Liver (tissue), 9 donors: ENCODE results near the gene PARVG. TPM values are rescaled to one million over a fixed set of nuclear protein-coding genes. Genes with fewer than 3 reads are reported as not detected.

Experiments used
- DNase-seq: peaks from one replicate; pipeline ENCODE4 v3.0.0-alpha.2; 2017; ENCODE audit warnings: low spot score
- H3K27ac ChIP-seq, 2 donors: one replicate each; pipeline ENCODE4 v1.7.0; 2013; ENCODE audit warnings: inconsistent platforms in 2 of 2, low read length in 2 of 2, control low read depth in 1 of 2, low read depth in 1 of 2, mild to moderate bottlenecking in 1 of 2
- H3K27me3 ChIP-seq, 4 donors: one replicate each; pipeline versions ENCODE4 v1.6.1 to v1.7.0; 2013; ENCODE audit warnings: low read length in 3 of 4, inconsistent platforms in 1 of 4, mild to moderate bottlenecking in 1 of 4, moderate library complexity in 1 of 4; ENCODE audit not compliant: control insufficient read depth in 4 of 4, insufficient read depth in 4 of 4
- H3K36me3 ChIP-seq, 4 donors: one replicate each; pipeline versions ENCODE4 v1.6.1 to v1.7.0; 2013; ENCODE audit warnings: low read length in 3 of 4, mild to moderate bottlenecking in 3 of 4, low read depth in 1 of 4, moderate library complexity in 1 of 4; ENCODE audit not compliant: control insufficient read depth in 4 of 4, insufficient read depth in 3 of 4
- H3K4me1 ChIP-seq, 4 donors: one replicate each; pipeline versions ENCODE4 v1.6.1 to v1.7.0; 2013; ENCODE audit warnings: low read length in 3 of 4, mild to moderate bottlenecking in 3 of 4, moderate library complexity in 1 of 4; ENCODE audit not compliant: control insufficient read depth in 4 of 4, insufficient read depth in 4 of 4
- H3K4me3 ChIP-seq, 3 donors: one replicate each; pipeline versions ENCODE4 v1.6.1 to v1.7.0; 2013; ENCODE audit warnings: low read length in 3 of 3, control low read depth in 1 of 3, low read depth in 1 of 3, mild to moderate bottlenecking in 1 of 3
- H3K9ac ChIP-seq, 2 donors: one replicate each; pipeline ENCODE4 v1.7.0; 2013; ENCODE audit warnings: low read length in 2 of 2, mild to moderate bottlenecking in 2 of 2, moderate library complexity in 2 of 2, control low read depth in 1 of 2, low read depth in 1 of 2
- H3K9me3 ChIP-seq, 4 donors: one replicate each; pipeline versions ENCODE4 v1.6.1 to v1.7.0; 2013; ENCODE audit warnings: low read length in 3 of 4; ENCODE audit not compliant: control insufficient read depth in 4 of 4
- EGR1 ChIP-seq, 2 donors: IDR thresholded peaks; 2 replicates each; pipeline ENCODE4 v1.6.1; 2016 to 2018; ENCODE audit warnings: antibody characterized with exemption in 2 of 2, low read depth in 2 of 2
- FOXA1 ChIP-seq: IDR thresholded peaks from 2 replicates; pipeline ENCODE4 v1.6.1; 2016; ENCODE audit warnings: antibody characterized with exemption
- FOXA2 ChIP-seq: IDR thresholded peaks from 2 replicates; pipeline ENCODE4 v1.6.1; 2016; ENCODE audit warnings: antibody characterized with exemption
- GABPA ChIP-seq, 2 donors: IDR thresholded peaks in 1 of 2; conservative IDR thresholded peaks in 1 of 2; 2 replicates each; pipeline ENCODE4 v1.6.1; 2016; ENCODE audit warnings: antibody characterized with exemption in 2 of 2, mild to moderate bottlenecking in 1 of 2, moderate library complexity in 1 of 2
- HNF4A ChIP-seq, 2 donors: conservative IDR thresholded peaks; 2 replicates each; pipeline ENCODE4 v1.6.1; 2016; ENCODE audit warnings: antibody characterized with exemption in 2 of 2, mild to moderate bottlenecking in 2 of 2
- HNF4G ChIP-seq: IDR thresholded peaks from 2 replicates; pipeline ENCODE4 v1.6.1; 2016; ENCODE audit warnings: antibody characterized with exemption
- JUND ChIP-seq, 2 donors: IDR thresholded peaks; 2 replicates each; pipeline ENCODE4 v1.6.1; 2016; ENCODE audit warnings: antibody characterized with exemption in 2 of 2
- MAX ChIP-seq: IDR thresholded peaks from 2 replicates; pipeline ENCODE4 v1.6.1; 2016; ENCODE audit warnings: antibody characterized with exemption
- NR2F2 ChIP-seq: IDR thresholded peaks from 2 replicates; pipeline ENCODE4 v1.6.1; 2016; ENCODE audit warnings: antibody characterized with exemption
- RAD21 ChIP-seq, 2 donors: IDR thresholded peaks; 2 replicates each; pipeline ENCODE4 v1.6.1; 2016; ENCODE audit warnings: antibody characterized with exemption in 2 of 2, mild to moderate bottlenecking in 2 of 2
- RXRA ChIP-seq, 2 donors: IDR thresholded peaks; 2 replicates each; pipeline ENCODE4 v1.6.1; 2017 to 2018; ENCODE audit warnings: antibody characterized with exemption in 2 of 2, mild to moderate bottlenecking in 1 of 2
- SP1 ChIP-seq: IDR thresholded peaks from 2 replicates; pipeline ENCODE4 v1.6.1; 2018; ENCODE audit warnings: antibody characterized with exemption, mild to moderate bottlenecking
- TAF1 ChIP-seq: conservative IDR thresholded peaks from 2 replicates; pipeline ENCODE4 v1.6.1; 2016; ENCODE audit warnings: antibody characterized with exemption, mild to moderate bottlenecking
- YY1 ChIP-seq: IDR thresholded peaks from 2 replicates; pipeline ENCODE4 v1.6.1; 2016; ENCODE audit warnings: antibody characterized with exemption, mild to moderate bottlenecking
- ZBTB33 ChIP-seq: IDR thresholded peaks from 2 replicates; pipeline ENCODE4 v1.6.1; 2016; ENCODE audit warnings: antibody characterized with exemption
- WGBS: extraction: QIAGEN DNeasy Blood & Tissue Kit; methylation state at CpG from one replicate; pipeline ENCODE4 v1.1.7; 2013; 5-methylcytosine and 5-hydroxymethylcytosine counted together
- polyA plus RNA-seq, 2 donors: library from polyadenylated mRNA; stranded (reverse) in 1 of 2; unstranded in 1 of 2; fragments of 200-250 nt in 1 of 2; fragments of >200 nt in 1 of 2; fragmentation: Nextera tagmentation in 1 of 2; extraction: Ambion mirVana in 1 of 2; gene quantifications; one replicate each; pipeline versions ENCODE4 v1.2.1 to v1.2.3, GENCODE V29; 2013 to 2015
- total RNA-seq, 2 donors: library from RNA; depleted of rRNA; stranded (reverse); fragments of >200 nt; gene quantifications; one replicate each; pipeline ENCODE4 v1.2.3, GENCODE V29; 2014
- TF ChIP-seq, protein P1 (sequence below): IDR thresholded peaks from 2 replicates; pipeline ENCODE4 v1.6.1; 2016; ENCODE audit warnings: antibody characterized with exemption
- TF ChIP-seq, protein P2 (sequence below): fragments of 150-350 bp; IDR thresholded peaks from 2 replicates; pipeline ENCODE4 v1.5.1; 2017; ENCODE audit warnings: improper control_type of control experiment, low read depth, low read length; ENCODE audit not compliant: missing input control
- donor health status: healthy.
- donor health status: healthy.
- donor health status: healthy.
- donor health status: healthy.
- donor health status: healthy.

Gene PARVG
- total and polyA plus RNA-seq, 4 donors, result 4.0 to 12.1 (median 6.6) TPM

- 88% methylated on average over 4 of the region's 4 CpGs for WGBS
- no peaks in the 10 kb centered on the region for H3K9me3 ChIP-seq
- H3K27ac ChIP-seq, result no peak overlapping the region
- no peak overlapping the region for H3K9ac ChIP-seq
- DNase-seq, result no peak
- peaks cover 0 to 4% (median 0%) of the 10 kb centered on the region in 4 donors for H3K36me3 ChIP-seq
- H3K4me3 ChIP-seq, result no peak overlapping the region
- H3K27me3 ChIP-seq, result no peaks in the 10 kb centered on the region
- H3K4me1 ChIP-seq, result no peaks in the 10 kb centered on the region
- no peak for TF ChIP-seq FOXA2
- no peak for TF ChIP-seq SP1
- no peak for TF ChIP-seq JUND (IDR thresholded peaks at IDR 0.05)
- TF ChIP-seq, protein P1, sequence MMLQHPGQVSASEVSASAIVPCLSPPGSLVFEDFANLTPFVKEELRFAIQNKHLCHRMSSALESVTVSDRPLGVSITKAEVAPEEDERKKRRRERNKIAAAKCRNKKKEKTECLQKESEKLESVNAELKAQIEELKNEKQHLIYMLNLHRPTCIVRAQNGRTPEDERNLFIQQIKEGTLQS, result no peak
- TF ChIP-seq ZBTB33, result no peak
- no peak for TF ChIP-seq RAD21 (IDR thresholded peaks at IDR 0.05)
- TF ChIP-seq HNF4A (conservative IDR thresholded peaks at IDR 0.05), result no peak
- TF ChIP-seq, protein P2, sequence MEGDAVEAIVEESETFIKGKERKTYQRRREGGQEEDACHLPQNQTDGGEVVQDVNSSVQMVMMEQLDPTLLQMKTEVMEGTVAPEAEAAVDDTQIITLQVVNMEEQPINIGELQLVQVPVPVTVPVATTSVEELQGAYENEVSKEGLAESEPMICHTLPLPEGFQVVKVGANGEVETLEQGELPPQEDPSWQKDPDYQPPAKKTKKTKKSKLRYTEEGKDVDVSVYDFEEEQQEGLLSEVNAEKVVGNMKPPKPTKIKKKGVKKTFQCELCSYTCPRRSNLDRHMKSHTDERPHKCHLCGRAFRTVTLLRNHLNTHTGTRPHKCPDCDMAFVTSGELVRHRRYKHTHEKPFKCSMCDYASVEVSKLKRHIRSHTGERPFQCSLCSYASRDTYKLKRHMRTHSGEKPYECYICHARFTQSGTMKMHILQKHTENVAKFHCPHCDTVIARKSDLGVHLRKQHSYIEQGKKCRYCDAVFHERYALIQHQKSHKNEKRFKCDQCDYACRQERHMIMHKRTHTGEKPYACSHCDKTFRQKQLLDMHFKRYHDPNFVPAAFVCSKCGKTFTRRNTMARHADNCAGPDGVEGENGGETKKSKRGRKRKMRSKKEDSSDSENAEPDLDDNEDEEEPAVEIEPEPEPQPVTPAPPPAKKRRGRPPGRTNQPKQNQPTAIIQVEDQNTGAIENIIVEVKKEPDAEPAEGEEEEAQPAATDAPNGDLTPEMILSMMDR, result no peak
- TF ChIP-seq NR2F2, result no peak
- no peak for TF ChIP-seq MAX
- no peak for TF ChIP-seq RXRA (IDR thresholded peaks at IDR 0.05)
- TF ChIP-seq GABPA (IDR thresholded peaks at IDR 0.05 in 1 of 2, conservative IDR thresholded peaks at IDR 0.05 in 1 of 2), result no peak
- no peak for TF ChIP-seq HNF4G
- TF ChIP-seq TAF1, result no peak
- no peak for TF ChIP-seq FOXA1
Measured at GRCh38 chr22:44151676-44152075, 29.0 kb upstream of the PARVG start.

DNA sequence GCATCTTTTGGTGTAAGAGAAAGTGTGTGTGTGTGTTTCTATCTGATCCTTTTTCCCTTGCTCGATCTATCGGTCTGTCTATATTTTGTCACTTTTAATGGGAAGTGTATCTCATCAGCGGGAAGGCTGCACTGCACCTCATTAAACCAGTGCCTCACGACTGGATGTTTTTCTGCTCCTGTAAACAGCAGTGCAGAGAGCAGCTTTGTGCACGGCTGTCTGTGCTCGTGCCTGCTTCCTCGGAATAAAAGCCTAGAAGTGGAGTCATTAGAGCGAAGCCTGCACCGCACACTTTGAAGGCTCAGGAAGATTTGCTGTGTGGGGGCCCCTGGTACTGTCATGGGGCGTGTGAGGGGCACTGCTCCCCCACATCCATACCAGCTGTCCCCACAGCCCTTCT lies 27.0 kb upstream of the PARVG start:
- Histone ChIP-seq H3K27ac (no peak overlapping the region), H3K27me3 (no peaks in the 10 kb centered on the region), H3K9ac (no peak overlapping the region), H3K4me1 (no peaks in the 10 kb centered on the region), H3K9me3 (no peaks in the 10 kb centered on the region), H3K4me3 (no peak overlapping the region), H3K36me3 (peaks cover 0 to 6% (median 0%) of the 10 kb centered on the region in 4 donors)
- 87% methylated on average over 10 of the region's 10 CpGs for WGBS
- no peak for DNase-seq
- TF ChIP-seq RAD21 (IDR thresholded peaks at IDR 0.05) (no peak), RXRA (IDR thresholded peaks at IDR 0.05) (no peak), YY1 (no peak), EGR1 (IDR thresholded peaks at IDR 0.05; ENCODE audit: low read depth in 2 of 2) (no peak), GABPA (IDR thresholded peaks at IDR 0.05 in 1 of 2, conservative IDR thresholded peaks at IDR 0.05 in 1 of 2) (no peak), HNF4G (no peak)
